ENCODE measurements around the gene BCL6.
"Not testable (repeated sequence)": the region's sequence is repeated elsewhere in the genome, so short reads cannot be mapped to it uniquely, and the experiment has no call there.

BCL6 gene

DNA sequence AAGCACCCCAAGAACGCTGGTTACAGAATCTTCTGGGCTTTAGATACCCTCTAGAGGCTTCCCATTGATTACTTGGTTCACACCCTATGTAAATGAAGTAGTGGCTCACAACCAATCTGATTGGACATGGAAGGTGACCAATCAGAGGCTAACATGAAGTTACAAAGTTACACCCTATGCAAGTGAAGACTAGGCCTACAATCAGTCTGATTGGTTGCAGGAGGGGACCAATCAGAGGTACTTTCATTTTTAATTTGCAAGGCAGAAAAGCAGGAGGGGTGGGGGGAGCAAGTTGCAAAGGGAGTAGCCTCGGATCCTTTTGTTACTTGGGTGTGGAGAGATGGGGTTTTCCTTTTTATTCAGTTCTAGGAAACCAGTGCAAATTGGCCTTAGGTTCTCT is 31.8 kb downstream of the BCL6 start:
- no peak for DNase-seq (ENCODE audit: low read depth)

GRCh38 chr3:187709155-187709554 is 36.1 kb downstream of the BCL6 start:
- no peak for DNase-seq (ENCODE audit: low read depth)

DNA sequence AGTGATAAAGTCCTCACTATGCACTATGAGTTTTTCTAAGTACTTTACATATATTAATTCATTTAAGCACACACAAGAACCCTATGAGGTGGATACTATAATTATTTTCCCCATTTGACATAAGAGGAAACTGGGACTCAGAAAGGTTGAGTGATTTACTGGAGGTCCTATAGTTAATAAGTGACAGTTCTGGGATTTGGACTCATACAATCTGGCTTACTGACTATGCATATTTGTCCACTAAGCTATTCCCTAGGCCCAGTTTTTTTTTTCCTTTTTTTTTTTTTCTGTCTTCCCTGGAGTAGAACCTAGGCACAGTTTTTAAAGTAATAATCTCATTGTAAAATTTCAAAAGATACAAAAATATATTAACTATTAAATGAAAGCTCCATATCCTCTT is 36.6 kb downstream of the BCL6 start:
- DNase-seq (ENCODE audit: low read depth) = no peak

GRCh38 chr3:187706971-187707370 is 38.3 kb downstream of the BCL6 start:
- DNase-seq (ENCODE audit: low read depth) = no peak

GRCh38 chr3:187705164-187705563 is 40.1 kb downstream of the BCL6 start:
- no peak for DNase-seq (ENCODE audit: low read depth)

- DNase-seq (ENCODE audit: low read depth) = no peak
These were observed 42.7 kb downstream of the BCL6 start, which contains the start of gene RTP2 for GRCh38 chr3:187702507-187703033. Gene RTP2, minus strand, starts transcription at chr3:187702557. Its CDS starts 429 bp downstream, at chr3:187702128.

GRCh38 chr3:187700249-187700648 is 45.0 kb downstream of the BCL6 start:
- no peak for DNase-seq (ENCODE audit: low read depth)

- DNase-seq (ENCODE audit: low read depth) = no peak
These were observed 46.5 kb downstream of the BCL6 start for GRCh38 chr3:187698499-187699399.

DNA sequence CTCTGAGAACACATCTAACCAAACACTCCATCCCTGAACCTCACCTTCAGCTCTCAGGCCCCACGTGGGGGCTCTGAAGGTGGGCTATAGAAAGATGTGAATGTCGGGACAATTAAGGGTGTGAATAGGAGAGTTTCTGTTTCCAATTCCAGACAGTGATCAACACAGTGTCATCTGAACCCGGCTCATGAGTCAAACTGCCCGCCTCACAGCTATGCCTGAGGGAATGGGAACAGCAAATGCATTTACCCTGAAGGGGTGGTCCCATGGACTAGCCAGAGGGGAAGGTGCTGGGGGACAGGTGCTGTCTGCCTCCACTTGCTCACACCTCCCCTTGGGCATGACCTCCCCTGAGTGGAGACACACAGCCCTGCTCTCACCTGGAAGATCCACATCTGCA is 49.2 kb downstream of the BCL6 start:
- no peak for DNase-seq (ENCODE audit: low read depth)

GRCh38 chr3:187695449-187695848 is 49.8 kb downstream of the BCL6 start:
- DNase-seq (ENCODE audit: low read depth) = no peak

DNA sequence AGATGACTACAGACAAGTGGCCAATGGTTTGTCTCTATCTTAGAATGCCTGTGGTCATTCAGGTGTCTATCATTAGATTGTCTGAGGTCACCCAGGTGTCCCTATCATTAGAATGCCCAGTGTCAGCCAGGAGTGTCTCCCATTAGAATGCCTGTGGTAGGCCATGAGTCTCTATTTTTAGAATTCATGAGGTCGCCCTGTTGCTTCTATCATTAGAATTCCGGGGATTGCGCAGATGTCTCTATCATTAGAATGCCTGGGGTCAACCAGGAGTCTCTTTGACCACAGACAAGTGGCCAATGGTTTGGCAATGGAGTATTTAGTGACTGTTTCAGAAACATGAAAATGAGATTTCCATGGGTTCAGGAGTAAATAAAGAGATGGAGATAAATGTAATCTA is 50.5 kb downstream of the BCL6 start:
- DNase-seq (ENCODE audit: low read depth) = no peak

- DNase-seq (ENCODE audit: low read depth) = no peak
These were observed 51.8 kb downstream of the BCL6 start for GRCh38 chr3:187693431-187693830.

- peak; percentile 55 for DNase-seq (ENCODE audit: low read depth)
These were observed 55.3 kb downstream of the BCL6 start for GRCh38 chr3:187689984-187690383.

DNA sequence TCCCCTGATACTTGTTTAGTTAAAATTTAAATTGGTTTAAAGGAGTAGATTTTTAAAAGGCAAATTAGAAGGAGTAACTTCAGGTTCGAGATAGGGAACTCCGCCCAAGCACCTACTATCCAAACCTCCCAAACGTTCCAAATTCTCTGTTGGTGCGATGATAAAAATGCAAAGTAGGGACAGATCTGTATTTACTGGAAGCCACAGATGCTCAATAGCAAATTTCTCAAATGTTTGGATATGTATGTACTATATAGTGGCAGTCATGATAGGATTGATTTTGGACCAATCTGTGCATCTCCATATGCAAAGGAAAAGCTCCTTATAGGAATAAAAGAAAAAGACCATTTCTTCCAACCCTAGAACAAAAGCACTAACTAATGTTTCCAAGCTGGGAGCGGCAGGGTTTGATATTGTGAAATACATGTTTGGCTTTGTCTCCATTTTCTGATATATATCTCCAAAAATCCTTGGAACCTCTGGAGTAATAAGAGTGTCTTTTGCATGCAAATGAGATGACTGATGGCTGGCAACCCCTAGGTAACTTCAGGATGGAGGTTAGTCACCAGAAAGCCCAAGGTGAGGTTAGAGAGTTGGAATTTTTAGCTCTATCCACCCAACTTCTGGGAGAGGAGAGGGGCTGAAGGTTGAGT is 58.5 kb downstream of the BCL6 start:
- no peak for DNase-seq (ENCODE audit: low read depth)

DNA sequence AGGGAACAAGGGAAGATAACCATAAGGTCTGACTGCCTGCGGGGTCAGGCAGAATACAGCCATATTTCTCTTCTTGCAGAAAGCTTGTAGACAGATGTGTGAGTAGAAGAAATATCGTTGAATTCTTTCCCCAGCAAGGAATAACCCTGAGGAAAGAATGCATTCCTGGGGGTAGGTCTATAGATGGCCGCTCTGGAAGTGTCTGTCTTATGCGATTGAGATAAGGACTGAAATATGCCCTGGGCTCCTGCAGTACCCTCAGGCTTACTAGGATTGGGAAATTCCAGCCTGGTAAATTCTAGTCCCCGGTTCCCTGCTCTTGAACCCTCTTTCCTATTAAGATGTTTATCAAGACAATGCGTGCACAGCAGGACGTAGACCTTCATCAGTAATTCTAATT is 59.3 kb downstream of the BCL6 start:
- no peak for DNase-seq (ENCODE audit: low read depth)

DNA sequence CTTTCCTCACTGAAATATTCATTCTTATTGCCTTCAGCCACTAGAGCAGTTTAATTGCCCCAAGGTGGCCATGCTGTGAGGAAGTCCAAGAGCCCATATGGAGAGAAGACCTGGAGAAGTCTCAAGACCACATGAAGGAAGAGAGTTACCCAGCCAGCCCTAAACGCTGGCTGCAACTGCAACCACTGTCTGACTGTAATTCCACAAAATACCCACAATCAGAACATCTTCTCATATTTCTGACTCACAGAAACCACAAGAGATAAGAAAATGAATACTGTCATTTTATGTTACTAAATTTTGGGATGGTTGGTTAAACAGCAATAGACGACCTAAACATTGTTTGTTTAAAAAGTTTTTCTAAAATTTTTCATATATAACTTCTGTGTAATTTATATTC is 60.4 kb downstream of the BCL6 start:
- DNase-seq (ENCODE audit: low read depth) = peak; percentile 34

DNA sequence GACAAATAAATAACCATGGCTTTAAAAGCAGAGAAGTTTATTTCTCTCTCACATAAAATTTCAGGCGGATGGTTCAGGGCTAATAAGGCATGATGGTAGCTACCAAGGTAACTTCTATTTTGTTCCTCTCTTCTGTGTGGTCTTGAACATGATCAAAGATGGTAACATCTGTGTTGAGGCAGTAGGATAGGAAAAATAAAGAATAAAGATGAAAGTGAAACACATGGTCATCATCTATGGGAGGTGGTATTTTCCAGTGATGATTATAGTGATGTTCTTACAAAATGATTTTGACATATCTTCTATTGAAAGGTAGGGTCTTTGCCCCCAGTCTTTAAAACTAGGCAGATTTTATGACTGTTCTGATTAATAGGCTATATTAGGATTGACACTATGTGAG is 60.8 kb downstream of the BCL6 start:
- DNase-seq (ENCODE audit: low read depth) = no peak

GRCh38 chr3:187681756-187682155 is 63.5 kb downstream of the BCL6 start:
- not testable (repeated sequence) for DNase-seq (ENCODE audit: low read depth)

DNA sequence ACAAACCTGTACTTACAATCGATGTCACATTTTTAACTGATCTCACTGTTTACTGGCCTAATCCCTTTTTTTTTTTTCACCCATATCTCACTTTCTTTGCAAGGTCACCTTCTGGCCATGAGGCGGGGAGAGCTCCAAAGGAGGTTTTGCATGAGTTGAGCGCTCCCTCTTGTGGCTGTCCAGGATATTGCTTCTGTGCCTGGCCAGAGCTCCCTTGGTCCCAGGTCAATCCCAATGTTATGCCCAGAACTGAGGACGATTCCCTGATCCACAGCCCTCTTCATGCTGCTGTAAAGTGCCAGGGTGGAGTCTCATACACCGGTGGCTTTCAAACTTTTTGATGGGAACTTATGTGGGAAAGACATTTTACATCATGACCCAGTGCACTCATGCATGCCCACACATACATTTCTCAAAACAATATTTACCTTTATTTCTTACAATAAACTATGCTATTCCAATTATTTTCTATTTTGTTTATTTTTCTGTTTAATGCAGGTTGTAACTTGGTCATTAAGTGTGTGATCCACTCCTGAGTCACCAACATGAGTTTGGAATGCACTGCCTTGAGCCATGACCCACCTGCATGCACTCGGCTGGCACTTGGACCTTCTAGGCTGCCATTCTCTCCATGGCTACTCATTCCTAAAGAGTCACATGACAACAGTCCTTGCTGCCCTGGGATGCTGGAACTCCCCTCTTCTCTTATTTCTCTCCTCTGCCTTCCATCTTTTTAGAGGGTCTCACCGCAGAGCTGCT is 65.5 kb downstream of the BCL6 start:
- DNase-seq (ENCODE audit: low read depth) = no peak

DNA sequence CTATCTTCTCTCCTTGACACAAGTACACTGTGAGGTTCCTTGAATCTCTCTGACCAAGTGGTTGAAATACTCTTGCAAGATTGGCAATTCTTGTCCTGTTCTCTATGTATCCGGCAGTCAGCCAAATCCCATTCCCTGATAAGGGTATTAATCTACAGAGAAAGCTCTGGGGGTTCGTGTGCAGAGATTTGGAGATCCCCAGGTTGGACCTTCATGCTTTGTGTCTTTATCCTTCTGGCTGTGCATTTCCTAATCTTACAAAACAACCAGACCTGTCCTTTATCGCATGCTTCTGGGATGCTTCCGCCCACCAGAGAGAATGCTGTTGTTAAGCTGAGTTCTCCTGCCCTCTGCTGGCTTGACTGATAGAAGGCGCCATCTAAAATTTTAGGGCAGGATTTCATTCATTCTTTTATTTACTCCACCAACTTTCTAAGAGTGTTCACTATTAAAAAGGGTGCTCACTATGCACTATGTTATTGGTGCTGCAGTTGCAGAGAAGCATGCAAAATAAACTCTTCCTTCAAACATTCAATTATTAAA is 66.5 kb downstream of the BCL6 start:
- peak; percentile 42 for DNase-seq (ENCODE audit: low read depth)

DNA sequence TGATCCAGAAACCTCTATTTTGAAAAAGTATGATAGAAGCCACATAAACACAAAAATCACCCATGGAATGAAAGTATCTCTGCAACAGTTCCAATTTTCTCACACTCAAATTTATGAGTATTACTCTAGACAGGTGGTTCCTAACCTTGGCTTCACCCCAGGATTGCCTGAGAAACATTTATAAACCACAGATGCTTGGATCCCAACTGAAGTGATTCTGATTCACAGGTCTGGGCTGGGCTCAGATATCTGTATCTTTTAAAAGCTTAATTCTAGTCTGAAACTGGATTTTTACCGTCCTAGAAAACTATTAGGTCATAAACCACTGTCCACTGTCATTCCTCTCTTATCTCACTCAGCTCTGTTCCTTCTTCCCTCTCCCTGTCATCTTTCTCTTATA is 67.7 kb downstream of the BCL6 start:
- no peak for DNase-seq (ENCODE audit: low read depth)

DNA sequence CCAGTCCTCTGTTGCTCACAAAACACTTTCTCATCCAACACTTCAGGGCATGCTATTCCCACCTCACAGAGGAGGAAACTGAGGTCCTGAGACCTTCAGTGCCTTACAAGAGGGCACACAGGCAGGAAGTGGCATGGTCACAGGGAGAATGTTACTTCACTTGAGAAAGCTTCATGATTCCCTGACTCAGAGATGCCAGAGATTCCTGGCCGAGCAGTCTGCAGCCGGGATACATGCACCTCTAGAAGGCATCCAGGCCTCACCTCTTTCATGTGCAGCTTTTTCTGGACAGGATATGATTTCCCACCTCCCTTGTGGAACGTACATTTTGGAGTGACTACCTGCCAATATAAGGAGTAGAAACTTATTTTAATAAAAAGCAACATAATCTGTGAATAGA is 72.3 kb downstream of the BCL6 start:
- peak; percentile 26 for DNase-seq (ENCODE audit: low read depth)
